ENCODE data around the gene SCN2B.

Gene SCN2B

DNA sequence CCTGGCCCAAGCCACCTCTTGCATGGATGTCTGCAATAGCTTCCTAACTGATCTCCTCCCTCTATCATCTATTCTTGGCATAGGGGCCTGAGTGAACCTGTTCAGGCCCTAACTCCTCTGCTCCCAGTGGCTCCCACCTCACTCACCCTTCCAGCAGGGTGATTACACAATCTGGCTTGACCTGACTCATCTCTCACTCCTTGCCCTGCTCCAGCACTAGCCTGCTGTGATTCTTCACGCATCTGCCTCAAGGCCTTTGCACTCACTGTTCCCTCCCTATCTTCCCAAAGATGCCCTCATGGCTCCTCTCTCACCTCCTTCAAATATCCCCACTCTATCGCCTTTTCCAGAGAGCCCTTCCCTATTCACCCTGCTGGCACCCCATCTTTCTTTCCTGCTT is 34.4 kb downstream of the SCN2B start:
- Histone ChIP-seq H3K27me3 (ENCODE audit: insufficient read depth, low read length, poor library complexity, severe bottlenecking) (no peaks in the 10 kb centered on the region), H3K79me2 (ENCODE audit: insufficient read depth, low read length) (no peaks in the 10 kb centered on the region), H2AFZ (ENCODE audit: low read length) (no peak overlapping the region), H3K4me1 (ENCODE audit: insufficient read depth, low read length, poor library complexity, severe bottlenecking) (no peaks in the 10 kb centered on the region), H3K9me3 (ENCODE audit: insufficient read depth, low read depth, low read length) (no peaks in the 10 kb centered on the region), H3K4me2 (ENCODE audit: low read depth, low read length, poor library complexity, severe bottlenecking) (no peak overlapping the region), H3K36me3 (ENCODE audit: insufficient read depth, low read length) (no peaks in the 10 kb centered on the region), H3K9me2 (replicated peaks; ENCODE audit: low read depth, low read length) (no peaks in the 10 kb centered on the region), H3F3A (ENCODE audit: low read depth) (no peaks in the 10 kb centered on the region), H3K4me3 (ENCODE audit: low read length, poor library complexity, severe bottlenecking) (no peak overlapping the region), H4K20me1 (ENCODE audit: insufficient read depth, low read length, poor library complexity, severe bottlenecking) (no peaks in the 10 kb centered on the region), H3K9ac (ENCODE audit: low read depth, low read length, poor library complexity, severe bottlenecking) (no peak overlapping the region)
- TF ChIP-seq EZH2phosphoT487 (IDR thresholded peaks at IDR 0.05; ENCODE audit: borderline replicate concordance): no peak
- TF ChIP-seq, protein P1, sequence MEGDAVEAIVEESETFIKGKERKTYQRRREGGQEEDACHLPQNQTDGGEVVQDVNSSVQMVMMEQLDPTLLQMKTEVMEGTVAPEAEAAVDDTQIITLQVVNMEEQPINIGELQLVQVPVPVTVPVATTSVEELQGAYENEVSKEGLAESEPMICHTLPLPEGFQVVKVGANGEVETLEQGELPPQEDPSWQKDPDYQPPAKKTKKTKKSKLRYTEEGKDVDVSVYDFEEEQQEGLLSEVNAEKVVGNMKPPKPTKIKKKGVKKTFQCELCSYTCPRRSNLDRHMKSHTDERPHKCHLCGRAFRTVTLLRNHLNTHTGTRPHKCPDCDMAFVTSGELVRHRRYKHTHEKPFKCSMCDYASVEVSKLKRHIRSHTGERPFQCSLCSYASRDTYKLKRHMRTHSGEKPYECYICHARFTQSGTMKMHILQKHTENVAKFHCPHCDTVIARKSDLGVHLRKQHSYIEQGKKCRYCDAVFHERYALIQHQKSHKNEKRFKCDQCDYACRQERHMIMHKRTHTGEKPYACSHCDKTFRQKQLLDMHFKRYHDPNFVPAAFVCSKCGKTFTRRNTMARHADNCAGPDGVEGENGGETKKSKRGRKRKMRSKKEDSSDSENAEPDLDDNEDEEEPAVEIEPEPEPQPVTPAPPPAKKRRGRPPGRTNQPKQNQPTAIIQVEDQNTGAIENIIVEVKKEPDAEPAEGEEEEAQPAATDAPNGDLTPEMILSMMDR (conservative IDR thresholded peaks at IDR 0.05; ENCODE audit: low read length): no peak

DNA sequence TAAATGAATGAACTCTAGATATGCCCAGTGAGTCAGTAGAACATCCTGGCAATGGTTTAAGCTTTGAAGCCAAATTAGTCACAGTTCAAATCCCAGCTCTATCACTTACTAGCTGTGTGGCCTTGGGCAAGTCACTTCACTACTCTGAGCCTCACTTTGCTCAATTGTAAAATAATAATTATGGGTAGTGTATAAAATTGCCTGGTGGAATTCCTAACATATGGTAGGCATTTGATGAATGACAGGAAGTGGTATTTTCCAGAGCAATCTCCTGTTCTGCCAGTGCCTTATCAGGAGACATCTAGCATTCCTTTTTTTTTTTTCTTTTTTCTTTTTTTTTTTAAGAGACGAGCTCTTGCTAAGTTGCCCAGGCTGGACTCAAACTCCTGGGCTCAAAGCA is 36.9 kb downstream of the SCN2B start:
- H4K20me1 ChIP-seq (ENCODE audit: insufficient read depth, low read length, poor library complexity, severe bottlenecking): no peaks in the 10 kb centered on the region
- no peak overlapping the region for H3K4me2 ChIP-seq (ENCODE audit: low read depth, low read length, poor library complexity, severe bottlenecking)
- no peaks in the 10 kb centered on the region for H3K36me3 ChIP-seq (ENCODE audit: insufficient read depth, low read length)
- no peak overlapping the region for H2AFZ ChIP-seq (ENCODE audit: low read length)
- H3K4me1 ChIP-seq (ENCODE audit: insufficient read depth, low read length, poor library complexity, severe bottlenecking): no peaks in the 10 kb centered on the region
- H3K9me2 ChIP-seq (replicated peaks; ENCODE audit: low read depth, low read length): no peaks in the 10 kb centered on the region
- no peaks in the 10 kb centered on the region for H3K9me3 ChIP-seq (ENCODE audit: insufficient read depth, low read depth, low read length)
- H3K4me3 ChIP-seq (ENCODE audit: low read length, poor library complexity, severe bottlenecking): no peak overlapping the region
- no peaks in the 10 kb centered on the region for H3K79me2 ChIP-seq (ENCODE audit: insufficient read depth, low read length)
- TF ChIP-seq, protein P1 (conservative IDR thresholded peaks at IDR 0.05; ENCODE audit: low read length): no peak
- H3K9ac ChIP-seq (ENCODE audit: low read depth, low read length, poor library complexity, severe bottlenecking): no peak overlapping the region
- H3K27me3 ChIP-seq (ENCODE audit: insufficient read depth, low read length, poor library complexity, severe bottlenecking): no peaks in the 10 kb centered on the region
- H3F3A ChIP-seq (ENCODE audit: low read depth): no peaks in the 10 kb centered on the region

DNA sequence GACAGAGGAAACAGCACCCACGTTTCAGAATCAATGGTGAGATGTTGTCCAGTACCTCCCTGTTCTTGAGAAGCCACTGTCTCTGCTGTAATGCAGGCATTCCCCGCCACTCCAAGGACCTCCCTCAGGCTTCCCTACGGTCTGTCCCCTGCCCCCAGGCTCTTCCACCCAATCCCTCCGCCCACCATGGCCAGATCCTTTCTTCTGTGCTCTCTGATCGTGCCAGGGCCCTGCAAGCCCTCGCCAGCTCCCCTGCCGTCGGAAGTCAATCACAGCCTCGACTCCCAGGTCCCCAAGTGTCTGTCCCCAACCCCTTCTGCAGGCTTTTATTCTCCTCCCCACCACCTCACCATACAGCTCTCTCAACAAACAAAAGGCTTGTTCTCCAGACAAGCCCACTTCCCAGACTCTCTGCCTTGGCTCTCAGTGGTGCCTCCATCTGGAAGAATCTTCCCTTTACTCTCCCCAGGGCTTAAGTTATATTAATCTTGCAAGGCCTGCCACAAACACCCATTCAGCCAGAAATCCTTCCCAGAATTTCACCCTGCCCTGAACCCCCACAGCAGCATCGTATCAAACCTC is 37.5 kb downstream of the SCN2B start:
- Histone ChIP-seq H3K36me3 (ENCODE audit: insufficient read depth, low read length) (no peaks in the 10 kb centered on the region), H3K9me3 (ENCODE audit: insufficient read depth, low read depth, low read length) (no peaks in the 10 kb centered on the region), H3K27me3 (ENCODE audit: insufficient read depth, low read length, poor library complexity, severe bottlenecking) (no peaks in the 10 kb centered on the region), H3F3A (ENCODE audit: low read depth) (no peaks in the 10 kb centered on the region), H3K9me2 (replicated peaks; ENCODE audit: low read depth, low read length) (no peaks in the 10 kb centered on the region), H3K79me2 (ENCODE audit: insufficient read depth, low read length) (no peaks in the 10 kb centered on the region), H2AFZ (ENCODE audit: low read length) (no peak overlapping the region), H3K4me3 (ENCODE audit: low read length, poor library complexity, severe bottlenecking) (no peak overlapping the region), H3K4me2 (ENCODE audit: low read depth, low read length, poor library complexity, severe bottlenecking) (no peak overlapping the region), H3K4me1 (ENCODE audit: insufficient read depth, low read length, poor library complexity, severe bottlenecking) (no peaks in the 10 kb centered on the region), H4K20me1 (ENCODE audit: insufficient read depth, low read length, poor library complexity, severe bottlenecking) (no peaks in the 10 kb centered on the region), H3K9ac (ENCODE audit: low read depth, low read length, poor library complexity, severe bottlenecking) (no peak overlapping the region)
- TF ChIP-seq, protein P1 (conservative IDR thresholded peaks at IDR 0.05; ENCODE audit: low read length): no peak
- TF ChIP-seq EZH2phosphoT487 (IDR thresholded peaks at IDR 0.05; ENCODE audit: borderline replicate concordance): no peak

All from Loucy (cell line).